H1 (cell line): ENCODE results near the gene PITPNB. TPM values are rescaled to one million over a fixed set of nuclear protein-coding genes. Genes with fewer than 3 reads are reported as not detected.

Source experiments
- CTCF ChIA-PET: fragments of 300-600 bp; sonication (Branson Sonifier 250); formaldehyde crosslinking; loops from one replicate; lab custom pipeline; 2021; ENCODE audit not compliant: partially characterized antibody; lab: Charles Lee
- POLR2A ChIA-PET: fragments of 300-600 bp; sonication (Branson Sonifier 250); formaldehyde crosslinking; loops from one replicate; lab custom pipeline; 2021; ENCODE audit warnings: inconsistent platforms; ENCODE audit not compliant: partially characterized antibody; lab: Charles Lee
- DNase-seq, 2 experiments: peaks; one replicate each; pipeline versions ENCODE4 v3.0.0 to v3.0.0-alpha.2; 2010 to 2022; ENCODE audit warnings: low spot score in 2 of 2, low read depth in 1 of 2, mixed read lengths in 1 of 2
- FAIRE-seq: peaks from 2 replicates; lab custom pipeline; 2011; peaks lifted over from hg19 to GRCh38; lab: Jason Lieb, UNC
- H2AFZ ChIP-seq: 2 replicates; pipeline ENCODE4 v1.8.1; 2012; ENCODE audit warnings: low read length, inconsistent platforms
- H2AK5ac ChIP-seq: 2 replicates; pipeline ENCODE4 v1.6.1; 2013; ENCODE audit warnings: low read depth, low read length
- H2BK120ac ChIP-seq: replicated peaks from 2 replicates; pipeline ENCODE3; 2013; ENCODE audit warnings: low read depth, low read length, inconsistent platforms
- H2BK12ac ChIP-seq: 2 replicates; pipeline ENCODE4 v1.6.1; 2013; ENCODE audit warnings: low read depth, low read length
- H2BK15ac ChIP-seq: 2 replicates; pipeline ENCODE4 v1.6.1; 2013; ENCODE audit warnings: low read length
- H2BK20ac ChIP-seq: 2 replicates; pipeline ENCODE4 v1.6.1; 2013; ENCODE audit warnings: low read length
- H2BK5ac ChIP-seq: 2 replicates; pipeline ENCODE4 v1.6.1; 2013; ENCODE audit warnings: low read depth, low read length
- H3K14ac ChIP-seq: 2 replicates; pipeline ENCODE4 v1.6.1; 2013; ENCODE audit warnings: inconsistent platforms; ENCODE audit not compliant: insufficient read length
- H3K18ac ChIP-seq: 2 replicates; pipeline ENCODE4 v1.6.1; 2013; ENCODE audit warnings: low read length; ENCODE audit errors: extremely low read depth
- H3K23ac ChIP-seq: 2 replicates; pipeline ENCODE4 v1.6.1; 2013; ENCODE audit warnings: inconsistent platforms; ENCODE audit not compliant: insufficient read length
- H3K23me2 ChIP-seq: 2 replicates; pipeline ENCODE4 v1.6.1; 2013; ENCODE audit warnings: low read depth, low read length
- H3K27ac ChIP-seq: 2 replicates; pipeline ENCODE4 v1.6.1; 2011; ENCODE audit warnings: low read depth, low read length, inconsistent platforms
- H3K27me3 ChIP-seq, 4 experiments: replicated peaks in 1 of 4; 1 replicate in 1 of 4; 2 replicates in 3 of 4; pipeline versions ENCODE4 v1.6.1 to v1.8.1; 2011 to 2013; ENCODE audit warnings: low read length in 3 of 4, mild to moderate bottlenecking in 3 of 4, inconsistent platforms in 2 of 4, mixed read lengths in 2 of 4, moderate library complexity in 1 of 4; ENCODE audit not compliant: control insufficient read depth in 3 of 4, insufficient read depth in 3 of 4; ENCODE audit errors: extremely low read depth in 1 of 4
- H3K36me3 ChIP-seq, 4 experiments: 2 replicates each; pipeline versions ENCODE4 v1.6.1 to v1.8.1; 2011 to 2013; ENCODE audit warnings: mild to moderate bottlenecking in 4 of 4, low read length in 3 of 4, moderate library complexity in 2 of 4, control low read depth in 1 of 4, inconsistent platforms in 1 of 4; ENCODE audit not compliant: insufficient read depth in 4 of 4, control insufficient read depth in 2 of 4
- H3K4ac ChIP-seq: replicated peaks from 2 replicates; pipeline ENCODE3; 2013; ENCODE audit warnings: low read length, low read depth, mixed read lengths, inconsistent platforms; ENCODE audit not compliant: insufficient read length
- H3K4me1 ChIP-seq, 4 experiments: replicated peaks in 1 of 4; 1 replicate in 1 of 4; 2 replicates in 3 of 4; pipeline versions ENCODE4 v1.6.1 to v1.8.1; 2011 to 2013; ENCODE audit warnings: low read length in 3 of 4, inconsistent platforms in 2 of 4, mixed read lengths in 1 of 4; ENCODE audit not compliant: insufficient read depth in 4 of 4, control insufficient read depth in 3 of 4
- H3K4me2 ChIP-seq, 2 experiments: 2 replicates each; pipeline versions ENCODE4 v1.6.1 to v1.8.1; 2011 to 2013; ENCODE audit warnings: low read depth in 2 of 2, low read length in 2 of 2, control low read depth in 1 of 2, inconsistent platforms in 1 of 2, mild to moderate bottlenecking in 1 of 2; ENCODE audit not compliant: insufficient read depth in 1 of 2
- H3K4me3 ChIP-seq, 4 experiments: fragments of 200-600, 300-600 bp in 1 of 4; sonication (generic), shearing (Covaris generic), sonication (Bioruptor Twin) in 1 of 4; 2 replicates each; pipeline versions ENCODE4 v1.5.1 to v1.8.1; 2011 to 2016; ENCODE audit warnings: low read length in 4 of 4, low read depth in 3 of 4, control low read depth in 2 of 4, inconsistent platforms in 2 of 4, mild to moderate bottlenecking in 2 of 4, mixed read lengths in 1 of 4, moderate library complexity in 1 of 4; ENCODE audit not compliant: insufficient read depth in 2 of 4; ENCODE audit errors: extremely low read depth in 1 of 4
- H3K56ac ChIP-seq: replicated peaks from 2 replicates; pipeline ENCODE3; 2013; ENCODE audit warnings: low read depth, mild to moderate bottlenecking, mixed read lengths, low read length, inconsistent platforms; ENCODE audit not compliant: insufficient read length
- H3K79me1 ChIP-seq: 2 replicates; pipeline ENCODE4 v1.6.1; 2013; ENCODE audit warnings: low read depth, low read length, control low read depth
- H3K79me2 ChIP-seq, 2 experiments: 2 replicates each; pipeline versions ENCODE4 v1.6.1 to v1.8.1; 2012 to 2013; ENCODE audit warnings: low read length in 2 of 2, mild to moderate bottlenecking in 2 of 2, inconsistent platforms in 1 of 2; ENCODE audit not compliant: insufficient read depth in 2 of 2, control insufficient read depth in 1 of 2
- H3K9ac ChIP-seq, 4 experiments: replicated peaks in 1 of 4; 1 replicate in 1 of 4; 2 replicates in 3 of 4; pipeline versions ENCODE4 v1.6.1 to v1.8.1; 2011 to 2013; ENCODE audit warnings: low read depth in 3 of 4, low read length in 3 of 4, control low read depth in 2 of 4, mild to moderate bottlenecking in 2 of 4, moderate library complexity in 2 of 4, inconsistent platforms in 1 of 4; ENCODE audit errors: extremely low read depth in 1 of 4
- H3K9me3 ChIP-seq, 2 experiments: 2 replicates each; pipeline versions ENCODE4 v1.6.1 to v1.8.1; 2012 to 2013; ENCODE audit warnings: mild to moderate bottlenecking in 2 of 2, moderate library complexity in 2 of 2, control low read depth in 1 of 2, inconsistent platforms in 1 of 2, low read depth in 1 of 2, low read length in 1 of 2, mixed read lengths in 1 of 2; ENCODE audit not compliant: insufficient read depth in 2 of 2
- H4K20me1 ChIP-seq, 2 experiments: replicated peaks in 1 of 2; 2 replicates each; pipeline versions ENCODE3 to v1.8.1; 2011 to 2013; ENCODE audit warnings: inconsistent platforms in 2 of 2, low read length in 2 of 2, mild to moderate bottlenecking in 1 of 2; ENCODE audit not compliant: insufficient read depth in 2 of 2, control insufficient read depth in 1 of 2
- H4K5ac ChIP-seq: 2 replicates; pipeline ENCODE4 v1.6.1; 2013; ENCODE audit warnings: low read length, low read depth, mixed read lengths, inconsistent platforms; ENCODE audit not compliant: insufficient read length
- H4K8ac ChIP-seq: 2 replicates; pipeline ENCODE4 v1.8.0; 2013; ENCODE audit warnings: mild to moderate bottlenecking, moderate library complexity, low read length, inconsistent platforms; ENCODE audit not compliant: insufficient read depth; ENCODE audit errors: extremely low read depth
- H4K91ac ChIP-seq: replicated peaks from 2 replicates; pipeline ENCODE3; 2013; ENCODE audit warnings: low read length, mixed read lengths, inconsistent platforms; ENCODE audit not compliant: insufficient read length
- ASH2L ChIP-seq: fragments of 200-600, 300-600 bp; sonication (generic); IDR thresholded peaks from one replicate; pipeline ENCODE4 v1.7.1; 2017; ENCODE audit warnings: low read length
- CREB1 ChIP-seq: IDR thresholded peaks from 2 replicates; pipeline ENCODE4 v1.6.1; 2012; ENCODE audit warnings: inconsistent platforms
- JUN ChIP-seq: IDR thresholded peaks from 2 replicates; pipeline ENCODE4 v1.6.1; 2011; ENCODE audit warnings: low read depth, mild to moderate bottlenecking, improper control_type of control experiment, low read length
- WGBS, 2 experiments: shearing (Covaris generic) in 1 of 2; methylation state at CpG; one replicate each; pipeline versions ENCODE4 v1.1.6 to v1.1.7; 2013 to 2015; ENCODE audit warnings: low lambda C conversion rate in 2 of 2, mixed read lengths in 2 of 2, inconsistent platforms in 1 of 2, low coverage in 1 of 2, missing lambda C conversion rate in 1 of 2; ENCODE audit not compliant: insufficient replicate concordance in 2 of 2, insufficient coverage in 1 of 2, insufficient read length in 1 of 2; ENCODE audit errors: extremely low coverage in 1 of 2, missing lambda C conversion rate in 1 of 2; 5-methylcytosine and 5-hydroxymethylcytosine counted together
- polyA plus RNA-seq, 7 experiments: library from polyadenylated mRNA; depleted of rRNA in 3 of 7; stranded (reverse) in 5 of 7; unstranded in 2 of 7; fragments of >200 nt in 5 of 7; fragments of 200-250 nt in 2 of 7; gene quantifications; 1 replicate in 5 of 7; 2 replicates in 1 of 7; 4 replicates in 1 of 7; pipeline versions ENCODE4 v1.2.1 to v1.2.3, GENCODE V29; 2011 to 2013; ENCODE audit warnings: missing spikeins in 2 of 7, mixed read lengths in 2 of 7
- total RNA-seq: library from RNA; stranded (reverse); fragmentation: NEBNext Ultra II Directional; extraction: Animal tissue kit (Norgen Biotek cat#: 25700); gene quantifications from 2 replicates; pipeline ENCODE4 v1.2.1, GENCODE V29; 2021

Gene PITPNB
- total and polyA plus RNA-seq, 2 of the 8 experiments (the other 6 are each of a cell fraction or from before 2014, with no cell fraction given) = 24.6 to 89.3 TPM

DNA sequence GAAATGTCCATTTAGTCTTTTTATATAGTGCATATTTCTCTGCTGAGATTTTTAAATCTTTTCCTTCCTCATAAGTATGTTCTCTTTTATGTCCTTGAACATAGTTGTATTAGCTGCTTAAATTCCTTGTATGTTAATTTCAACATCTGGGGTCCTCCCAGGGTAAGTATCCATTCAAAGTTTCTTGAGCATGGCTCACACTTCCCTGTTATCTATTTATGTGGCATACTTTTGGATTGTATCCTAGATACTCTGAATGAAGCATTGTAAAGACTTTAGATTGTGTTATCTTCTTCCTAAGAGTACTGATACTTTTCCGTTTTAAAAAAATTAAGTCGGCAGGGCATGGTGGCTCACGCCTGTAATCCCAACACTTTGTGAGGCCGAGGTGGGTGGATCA lies 28.4 kb upstream of the PITPNB start:
- TF ChIP-seq CREB1 (no peak), ASH2L (no peak), JUN (no peak)
- TF ChIP-seq, all 59 proteins: peak for 0
- H2BK20ac ChIP-seq = no peak overlapping the region
- no peak overlapping the region for H2BK120ac ChIP-seq
- H3K36me3 ChIP-seq = no peaks in the 10 kb centered on the region
- no peak overlapping the region for H2BK15ac ChIP-seq
- 95% methylated on average over 4 of the region's 4 CpGs; no CpG with 5 or more reads in 1 of the 2 experiments for WGBS, 2 experiments
- no peaks in the 10 kb centered on the region; the same call in 1 of the 2 replicates for H3K23me2 ChIP-seq
- no peak overlapping the region for H4K91ac ChIP-seq
- no peak overlapping the region for H2AK5ac ChIP-seq
- no peaks in the 10 kb centered on the region for H3K27me3 ChIP-seq
- H3K79me1 ChIP-seq = no peaks in the 10 kb centered on the region
- H2AFZ ChIP-seq = no peak overlapping the region
- H3K18ac ChIP-seq = no peak overlapping the region
- H3K4me2 ChIP-seq = no peak overlapping the region
- ChIA-PET CTCF (no interaction called here), POLR2A (no interaction called here)
- no peak overlapping the region for H3K27ac ChIP-seq
- no peak overlapping the region for H3K56ac ChIP-seq
- no peak overlapping the region for H3K23ac ChIP-seq
- H4K20me1 ChIP-seq = no peaks in the 10 kb centered on the region
- H3K9me3 ChIP-seq = no peaks in the 10 kb centered on the region
- no peak overlapping the region for H4K8ac ChIP-seq
- H4K5ac ChIP-seq = no peak overlapping the region
- H3K9ac ChIP-seq = no peak overlapping the region
- no peak for FAIRE-seq
- DNase-seq = no peak
- no peak overlapping the region for H3K14ac ChIP-seq
- H3K4ac ChIP-seq = no peak overlapping the region
- no peak overlapping the region for H2BK12ac ChIP-seq
- H3K4me1 ChIP-seq = no peaks in the 10 kb centered on the region
- H3K4me3 ChIP-seq = no peak overlapping the region
- no peak overlapping the region for H2BK5ac ChIP-seq
- H3K79me2 ChIP-seq = no peaks in the 10 kb centered on the region
